ENCODE data around the gene DCN. TPM values are rescaled to one million over a fixed set of nuclear protein-coding genes. Genes with fewer than 3 reads are reported as not detected.

DCN gene
- total RNA-seq, 2 experiments from 2014 or later: not detected

DNA sequence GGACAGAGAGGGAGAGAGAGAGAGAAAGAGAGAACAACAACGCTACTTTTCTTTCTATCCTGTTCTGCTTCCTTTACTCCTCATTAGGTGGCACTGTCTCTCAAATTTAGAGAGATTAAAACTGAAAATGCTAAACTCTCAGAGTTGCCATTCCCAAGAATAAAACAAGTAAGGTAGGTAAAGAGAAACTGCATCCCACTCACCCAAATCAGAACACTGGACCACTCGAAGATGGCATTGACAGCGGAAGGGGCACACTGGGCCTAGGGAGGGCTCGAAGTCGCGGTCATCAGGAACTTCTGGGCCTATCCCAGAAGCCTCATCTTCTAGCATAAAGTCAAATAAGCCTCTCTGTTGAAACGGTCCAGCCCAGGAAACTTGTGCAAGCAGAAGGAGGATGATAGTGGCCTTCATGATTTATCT, 4.5 kb downstream of the DCN start:
- Histone ChIP-seq H3K4me1 (ENCODE audit: insufficient read depth, low read length, poor library complexity, severe bottlenecking) (no peaks in the 10 kb centered on the region), H4K20me1 (ENCODE audit: insufficient read depth, low read length) (no peaks in the 10 kb centered on the region), H3K9me2 (ENCODE audit: insufficient read depth, low read length) (no peaks in the 10 kb centered on the region), H3K79me2 (ENCODE audit: insufficient read depth, low read depth, low read length) (no peaks in the 10 kb centered on the region), H3K27ac (ENCODE audit: low read depth, low read length, poor library complexity, severe bottlenecking) (no peak overlapping the region), H3K4me2 (ENCODE audit: low read length) (no peak overlapping the region), H2AFZ (ENCODE audit: low read length) (no peak overlapping the region), H3K9me3 (ENCODE audit: low read length) (no peaks in the 10 kb centered on the region), H3K4me3 (ENCODE audit: low read depth, low read length, poor library complexity, severe bottlenecking) (no peak overlapping the region), H3K36me3 (ENCODE audit: insufficient read depth, low read length) (no peaks in the 10 kb centered on the region)
- CTCF ChIA-PET (ENCODE audit: unreplicated experiment): no interaction called here
- intact Hi-C loops (cut with micrococcal nuclease; ENCODE audit: unreplicated experiment): loop anchor here (10.0 kb wide), 1 partner anchor 147 kb away; no protein-coding TSS in a partner anchor
- no peak for TF ChIP-seq EZH2phosphoT487 (IDR thresholded peaks at IDR 0.05; ENCODE audit: borderline replicate concordance, low read depth, low read length)
- TF ChIP-seq, protein P1, sequence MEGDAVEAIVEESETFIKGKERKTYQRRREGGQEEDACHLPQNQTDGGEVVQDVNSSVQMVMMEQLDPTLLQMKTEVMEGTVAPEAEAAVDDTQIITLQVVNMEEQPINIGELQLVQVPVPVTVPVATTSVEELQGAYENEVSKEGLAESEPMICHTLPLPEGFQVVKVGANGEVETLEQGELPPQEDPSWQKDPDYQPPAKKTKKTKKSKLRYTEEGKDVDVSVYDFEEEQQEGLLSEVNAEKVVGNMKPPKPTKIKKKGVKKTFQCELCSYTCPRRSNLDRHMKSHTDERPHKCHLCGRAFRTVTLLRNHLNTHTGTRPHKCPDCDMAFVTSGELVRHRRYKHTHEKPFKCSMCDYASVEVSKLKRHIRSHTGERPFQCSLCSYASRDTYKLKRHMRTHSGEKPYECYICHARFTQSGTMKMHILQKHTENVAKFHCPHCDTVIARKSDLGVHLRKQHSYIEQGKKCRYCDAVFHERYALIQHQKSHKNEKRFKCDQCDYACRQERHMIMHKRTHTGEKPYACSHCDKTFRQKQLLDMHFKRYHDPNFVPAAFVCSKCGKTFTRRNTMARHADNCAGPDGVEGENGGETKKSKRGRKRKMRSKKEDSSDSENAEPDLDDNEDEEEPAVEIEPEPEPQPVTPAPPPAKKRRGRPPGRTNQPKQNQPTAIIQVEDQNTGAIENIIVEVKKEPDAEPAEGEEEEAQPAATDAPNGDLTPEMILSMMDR (conservative IDR thresholded peaks at IDR 0.05; ENCODE audit: low read length): peak; percentile 58
- BruUV-seq (replicated peaks): no TSS peak
- POLR2A ChIA-PET: no interaction called here
- no peak for DNase-seq (ENCODE audit: low spot score)

DNA sequence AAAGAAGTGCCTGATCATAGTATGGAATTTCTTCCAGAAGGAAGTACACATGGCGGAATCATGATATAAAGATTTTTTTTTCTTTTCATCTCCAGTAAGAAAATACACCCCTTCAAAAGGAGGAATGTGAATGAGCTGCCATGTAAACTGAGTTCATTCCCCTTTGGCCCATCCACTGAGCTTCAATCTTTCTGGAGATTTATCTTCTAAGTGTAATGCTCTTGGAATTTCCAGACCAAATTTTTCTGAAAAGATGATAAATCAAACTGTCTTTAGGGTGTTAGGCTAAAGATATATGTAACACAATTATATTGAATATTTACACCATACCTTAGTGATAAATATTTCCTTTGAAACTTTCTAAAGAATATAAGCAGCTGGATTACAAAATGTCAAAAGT, 5.2 kb downstream of the DCN start:
- Histone ChIP-seq H2AFZ (ENCODE audit: low read length) (no peak overlapping the region), H4K20me1 (ENCODE audit: insufficient read depth, low read length) (no peaks in the 10 kb centered on the region), H3K4me1 (ENCODE audit: insufficient read depth, low read length, poor library complexity, severe bottlenecking) (no peaks in the 10 kb centered on the region), H3K4me3 (ENCODE audit: low read depth, low read length, poor library complexity, severe bottlenecking) (no peak overlapping the region), H3K4me2 (ENCODE audit: low read length) (no peak overlapping the region), H3K9me2 (ENCODE audit: insufficient read depth, low read length) (no peaks in the 10 kb centered on the region), H3K9me3 (ENCODE audit: low read length) (no peaks in the 10 kb centered on the region), H3K36me3 (ENCODE audit: insufficient read depth, low read length) (no peaks in the 10 kb centered on the region), H3K27ac (ENCODE audit: low read depth, low read length, poor library complexity, severe bottlenecking) (no peak overlapping the region), H3K79me2 (ENCODE audit: insufficient read depth, low read depth, low read length) (no peaks in the 10 kb centered on the region)
- TF ChIP-seq, protein P1 (conservative IDR thresholded peaks at IDR 0.05; ENCODE audit: low read length): no peak
- TF ChIP-seq EZH2phosphoT487 (IDR thresholded peaks at IDR 0.05; ENCODE audit: borderline replicate concordance, low read depth, low read length): no peak
- no TSS peak for BruUV-seq (replicated peaks)
- POLR2A ChIA-PET: no interaction called here
- no peak for DNase-seq (ENCODE audit: low spot score)
- CTCF ChIA-PET (ENCODE audit: unreplicated experiment): no interaction called here
- intact Hi-C loops (cut with micrococcal nuclease; ENCODE audit: unreplicated experiment): loop anchor here (10.0 kb wide), 1 partner anchor 147 kb away; no protein-coding TSS in a partner anchor

DNA sequence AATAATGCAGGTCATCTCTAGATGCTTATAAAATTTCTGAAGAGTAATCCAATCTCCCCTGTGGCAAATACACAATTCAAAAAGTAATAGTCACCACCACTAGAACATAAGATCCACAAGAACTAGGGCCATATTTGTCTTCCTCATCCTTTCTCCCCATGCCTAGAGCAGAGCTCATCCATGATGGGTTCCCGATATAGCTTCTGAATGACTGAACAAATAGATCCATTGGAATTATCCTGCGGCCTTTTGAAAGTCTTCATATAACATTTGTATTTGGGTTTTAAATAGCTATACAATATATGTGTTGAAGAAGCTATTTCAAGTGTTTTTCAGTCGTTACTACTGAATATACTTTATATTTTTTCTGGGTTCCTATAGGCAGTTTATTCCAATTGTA, 5.7 kb downstream of the DCN start:
- H3K9me2 ChIP-seq (ENCODE audit: insufficient read depth, low read length): no peaks in the 10 kb centered on the region
- intact Hi-C loops (cut with micrococcal nuclease; ENCODE audit: unreplicated experiment): loop anchor here (10.0 kb wide), 1 partner anchor 148 kb away; no protein-coding TSS in a partner anchor
- H3K9me3 ChIP-seq (ENCODE audit: low read length): no peaks in the 10 kb centered on the region
- no peaks in the 10 kb centered on the region for H4K20me1 ChIP-seq (ENCODE audit: insufficient read depth, low read length)
- DNase-seq (ENCODE audit: low spot score): no peak
- no peaks in the 10 kb centered on the region for H3K79me2 ChIP-seq (ENCODE audit: insufficient read depth, low read depth, low read length)
- no peak overlapping the region for H3K27ac ChIP-seq (ENCODE audit: low read depth, low read length, poor library complexity, severe bottlenecking)
- no peaks in the 10 kb centered on the region for H3K36me3 ChIP-seq (ENCODE audit: insufficient read depth, low read length)
- no peak for TF ChIP-seq EZH2phosphoT487 (IDR thresholded peaks at IDR 0.05; ENCODE audit: borderline replicate concordance, low read depth, low read length)
- TF ChIP-seq, protein P1 (conservative IDR thresholded peaks at IDR 0.05; ENCODE audit: low read length): no peak
- POLR2A ChIA-PET: no interaction called here
- CTCF ChIA-PET (ENCODE audit: unreplicated experiment): no interaction called here
- no peaks in the 10 kb centered on the region for H3K4me1 ChIP-seq (ENCODE audit: insufficient read depth, low read length, poor library complexity, severe bottlenecking)
- no peak overlapping the region for H3K4me2 ChIP-seq (ENCODE audit: low read length)
- no peak overlapping the region for H3K4me3 ChIP-seq (ENCODE audit: low read depth, low read length, poor library complexity, severe bottlenecking)
- no TSS peak for BruUV-seq (replicated peaks)
- H2AFZ ChIP-seq (ENCODE audit: low read length): no peak overlapping the region

All from OCI-LY7 (cell line).